HG03457 (cell line): ENCODE results near the gene AIRE.

Source experiments
- ATAC-seq: cut with Tn5 transposase; IDR thresholded peaks from one replicate; pipeline ENCODE4 v1.9.1; 2021; ENCODE audit warnings: moderate number of reproducible peaks; ENCODE audit not compliant: unreplicated experiment

AIRE gene

GRCh38 chr21:44303490-44303981 lies 17.9 kb downstream of the AIRE start:
- ATAC-seq = no peak

GRCh38 chr21:44304011-44304616 lies 18.4 kb downstream of the AIRE start:
- ATAC-seq = no peak

- ATAC-seq = no peak
Observed at GRCh38 chr21:44304877-44305293, 19.2 kb downstream of the AIRE start.

GRCh38 chr21:44305691-44306090 lies 20.0 kb downstream of the AIRE start:
- no peak for ATAC-seq

GRCh38 chr21:44306936-44307704 lies 21.4 kb downstream of the AIRE start:
- ATAC-seq = no peak

- no peak for ATAC-seq
Observed at GRCh38 chr21:44310628-44311507, 25.2 kb downstream of the AIRE start.

GRCh38 chr21:44312089-44312488 lies 26.4 kb downstream of the AIRE start:
- ATAC-seq = no peak

GRCh38 chr21:44312716-44313115 lies 27.0 kb downstream of the AIRE start:
- ATAC-seq = no peak

GRCh38 chr21:44313451-44313850 lies 27.8 kb downstream of the AIRE start:
- ATAC-seq = no peak

GRCh38 chr21:44314128-44314527 lies 28.5 kb downstream of the AIRE start:
- ATAC-seq = no peak

GRCh38 chr21:44314561-44314960 lies 28.9 kb downstream of the AIRE start:
- no peak for ATAC-seq

GRCh38 chr21:44315691-44316203 lies 30.1 kb downstream of the AIRE start:
- ATAC-seq = no peak

- ATAC-seq = no peak
Observed at GRCh38 chr21:44316277-44316900, 30.7 kb downstream of the AIRE start.

GRCh38 chr21:44317241-44317782 lies 31.6 kb downstream of the AIRE start:
- no peak for ATAC-seq

GRCh38 chr21:44317871-44318270 lies 32.2 kb downstream of the AIRE start:
- ATAC-seq = no peak

GRCh38 chr21:44318489-44319285 lies 33.0 kb downstream of the AIRE start:
- no peak for ATAC-seq

- no peak for ATAC-seq
Observed at GRCh38 chr21:44319407-44320065, 33.9 kb downstream of the AIRE start.

GRCh38 chr21:44320847-44321246 lies 35.2 kb downstream of the AIRE start:
- no peak for ATAC-seq

GRCh38 chr21:44321846-44322450 lies 36.3 kb downstream of the AIRE start:
- ATAC-seq = no peak
